Stimulated activated CD8-positive, alpha-beta memory T cell treated with anti-CD3 and anti-CD28 coated beads, Interleukin-7, amount 100 ng/mL, for 1 hour (primary cell): ENCODE data around the gene CELF2.

Experiments used
- DNase-seq, 2 donors: peaks; one replicate each; pipeline ENCODE4 v3.0.0-alpha.2; 2020; ENCODE audit warnings: low read depth in 2 of 2

Gene CELF2

DNA sequence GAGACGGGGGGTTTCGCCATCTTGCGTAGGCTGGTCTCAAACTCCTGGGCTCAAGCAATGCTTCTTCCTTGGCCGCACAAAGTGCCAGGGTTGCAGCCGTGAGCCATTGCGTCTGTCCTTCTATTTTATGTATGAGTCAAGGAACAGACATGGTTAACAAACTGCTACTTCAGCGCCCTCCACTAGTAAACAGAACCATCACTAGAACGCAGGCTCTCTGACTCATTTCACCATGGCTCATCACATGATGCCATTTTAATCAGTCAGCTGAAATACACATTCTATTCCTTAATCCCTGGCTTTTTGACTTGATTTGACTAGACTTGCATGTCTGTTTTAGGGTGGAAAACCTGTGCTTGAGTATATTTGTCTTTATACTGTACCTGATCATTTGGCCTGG is 41.3 kb downstream of the CELF2 start:
- no peak for DNase-seq

DNA sequence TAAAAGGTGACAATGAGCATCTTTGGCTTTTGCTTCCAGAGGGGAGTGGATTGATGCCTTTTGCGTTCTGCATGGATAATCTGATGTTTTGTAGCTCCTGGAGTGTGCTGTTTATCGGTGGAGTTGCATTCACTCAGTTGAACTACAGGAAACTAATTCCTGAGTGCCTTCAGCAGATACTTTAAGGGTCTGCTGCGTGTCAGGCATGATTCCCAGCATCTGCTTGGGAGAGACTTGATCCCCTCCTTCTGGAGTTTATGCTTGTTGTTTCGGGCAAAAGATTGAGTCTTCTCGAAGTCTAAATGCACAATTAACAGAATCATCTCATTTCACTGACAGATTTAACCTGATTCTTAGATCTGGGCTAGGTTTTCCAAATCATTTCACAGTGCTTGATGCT is 46.2 kb downstream of the CELF2 start:
- DNase-seq: no peak

DNA sequence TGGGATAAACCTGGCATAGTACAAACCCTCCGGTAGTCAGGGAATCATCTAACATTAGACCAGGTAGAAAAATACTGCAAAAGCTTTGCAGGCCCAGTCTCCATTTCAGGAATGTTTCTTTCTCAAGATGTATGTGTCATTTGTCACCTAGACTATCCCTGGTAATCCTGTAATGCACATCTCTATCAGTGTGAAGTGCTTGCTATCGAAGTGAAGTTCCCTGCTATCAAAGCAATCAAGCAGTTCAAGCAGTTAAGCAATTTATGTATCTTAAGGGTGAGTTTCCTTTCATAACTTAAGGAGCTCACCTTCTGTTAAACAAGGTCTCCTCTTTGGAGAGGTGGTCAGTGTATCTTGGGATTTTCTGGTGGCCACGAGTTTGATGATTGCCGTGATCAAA is 47.2 kb downstream of the CELF2 start:
- DNase-seq: no peak

DNA sequence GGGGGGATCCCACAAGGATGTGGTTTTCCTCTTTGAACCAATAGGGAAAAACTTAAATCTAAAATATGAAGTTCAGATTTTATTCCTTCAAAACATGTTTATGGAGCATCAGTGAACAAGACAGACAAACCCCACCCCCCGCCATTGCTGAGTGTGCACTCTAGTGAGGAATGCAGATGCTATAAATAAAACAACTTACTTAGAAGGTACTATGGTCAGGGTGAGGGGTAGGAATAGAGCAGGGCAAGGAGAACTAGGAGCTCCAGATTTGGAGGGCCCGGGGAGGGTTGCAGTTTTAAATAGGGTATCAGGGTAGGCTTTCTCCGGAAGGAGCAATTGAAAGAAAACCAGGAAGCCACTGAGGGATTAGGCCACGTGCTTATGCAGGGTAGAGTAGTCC is 47.9 kb downstream of the CELF2 start:
- no peak for DNase-seq

DNA sequence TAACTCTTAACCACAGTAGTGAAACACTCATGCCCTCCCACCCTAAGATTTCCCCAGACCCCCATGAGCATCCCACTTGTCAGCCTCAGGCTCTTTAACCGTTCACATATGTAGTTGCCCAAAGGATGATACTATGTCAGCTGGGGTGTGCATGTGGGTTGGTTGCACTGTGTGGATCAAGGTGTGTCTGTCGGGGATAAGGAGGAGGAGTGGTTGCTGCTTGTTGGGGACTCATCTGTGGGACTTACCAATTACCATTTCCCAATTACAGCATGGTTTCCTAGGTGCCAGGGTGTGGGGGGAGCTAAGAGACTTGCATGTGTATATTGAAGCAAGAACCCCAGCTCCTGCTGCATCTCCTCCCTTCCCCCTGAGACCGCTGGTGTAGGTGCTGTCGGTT is 48.8 kb downstream of the CELF2 start:
- DNase-seq: no peak

DNA sequence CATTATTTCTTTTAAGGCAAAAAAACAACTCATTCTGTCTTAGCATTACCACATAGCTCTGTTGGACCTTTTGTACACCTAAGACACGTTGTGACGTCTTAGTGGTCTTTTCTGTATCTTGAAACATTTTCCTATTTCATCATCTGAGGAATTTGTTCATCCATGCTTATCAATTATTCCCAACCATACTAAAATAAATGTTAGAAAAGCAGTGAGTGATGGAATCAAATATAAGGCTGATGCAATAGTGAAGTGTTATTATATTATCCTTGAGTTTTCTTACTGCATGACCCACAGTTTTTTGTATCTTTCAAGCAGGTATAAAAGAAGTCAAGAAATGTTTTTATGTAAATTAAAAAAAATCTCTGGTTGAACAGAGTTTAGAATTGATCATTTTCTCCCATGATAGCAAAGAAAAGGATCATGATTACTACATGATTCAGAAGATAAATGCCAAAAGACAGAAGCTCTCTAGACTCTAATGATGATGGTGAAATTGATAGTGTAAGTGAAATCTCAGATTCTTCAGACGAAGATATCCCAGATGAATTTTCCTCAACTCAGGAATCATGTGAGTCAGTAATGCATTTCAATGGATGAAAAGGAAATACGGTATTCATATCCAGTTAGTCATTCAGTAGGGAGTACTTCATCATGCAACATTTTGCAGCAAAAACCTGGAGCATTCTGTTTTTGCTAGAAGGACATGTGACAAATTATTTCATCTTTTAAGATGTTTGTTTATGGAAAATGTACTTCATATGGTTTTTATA is 51.4 kb downstream of the CELF2 start:
- DNase-seq: no peak

DNA sequence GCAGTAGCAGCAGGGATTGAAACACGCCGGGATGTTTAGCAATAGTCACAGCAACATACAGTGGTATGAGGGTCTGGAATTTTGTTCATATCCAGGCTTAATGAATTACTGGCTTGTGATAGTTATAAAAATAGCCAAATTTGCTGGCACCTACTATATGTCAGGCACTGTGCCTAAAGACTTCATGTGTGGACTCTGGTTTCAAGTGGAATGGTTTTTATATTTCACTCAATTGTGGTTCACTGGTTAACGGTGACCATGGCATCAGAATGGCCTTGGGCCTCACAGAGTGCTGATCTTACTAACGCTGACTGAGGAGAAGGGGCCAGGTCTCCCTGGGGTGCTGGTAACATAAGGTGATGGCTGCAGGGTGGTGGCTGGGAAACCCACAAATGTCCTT is 55.7 kb downstream of the CELF2 start:
- DNase-seq: no peak

DNA sequence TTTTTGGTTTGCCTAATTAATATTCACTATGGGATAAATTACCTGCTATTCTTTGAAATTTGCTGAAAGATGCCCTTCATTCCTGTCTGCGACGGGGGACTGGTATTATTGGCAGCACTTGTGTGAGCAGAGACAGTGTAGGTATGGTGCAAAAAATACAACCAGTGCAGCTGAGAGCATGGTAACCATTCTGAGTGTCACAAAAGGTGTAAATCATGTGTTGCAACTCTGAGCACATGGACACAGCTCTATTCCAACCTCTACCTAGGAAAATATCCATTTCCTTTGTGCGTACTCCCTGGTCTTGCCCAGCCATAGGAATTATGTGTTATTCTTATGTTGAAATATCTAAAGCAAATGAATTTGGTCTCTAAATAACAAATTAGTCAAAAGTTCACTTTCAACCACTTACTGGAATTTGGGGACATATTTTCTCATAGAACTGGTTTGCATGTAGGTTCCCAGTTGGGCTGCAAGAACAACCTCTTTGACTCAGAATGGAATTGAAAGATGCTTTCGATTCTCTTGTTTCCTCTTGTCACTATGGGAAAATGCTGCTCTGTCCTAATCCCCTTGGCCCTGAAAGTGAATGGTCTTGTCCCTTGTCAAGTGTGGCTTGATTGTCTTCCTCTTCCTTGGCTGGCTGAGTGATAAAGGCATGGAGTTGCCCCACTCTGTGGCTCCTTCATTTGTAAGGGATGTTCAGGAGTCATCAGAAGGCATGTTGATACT is 57.0 kb downstream of the CELF2 start:
- DNase-seq: no peak

DNA sequence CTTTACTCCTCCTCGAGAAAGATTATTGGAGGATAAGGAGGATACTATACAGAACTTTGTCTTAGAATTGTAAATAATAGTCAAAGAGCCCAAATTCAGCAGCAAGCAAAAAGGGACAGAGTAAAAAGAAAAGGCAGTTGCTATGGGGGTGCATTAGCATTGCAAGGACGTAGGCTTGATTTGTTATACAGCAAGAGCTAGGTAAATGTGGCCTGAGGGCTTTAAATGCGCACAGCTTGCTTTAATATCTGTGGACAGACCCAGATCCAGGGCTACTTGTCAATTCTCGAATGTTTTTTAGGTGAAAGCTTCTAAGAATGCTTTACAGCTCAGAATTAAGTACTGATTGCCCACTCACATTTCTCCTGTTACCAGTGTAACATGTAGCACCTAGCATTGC is 58.5 kb downstream of the CELF2 start:
- no peak for DNase-seq

DNA sequence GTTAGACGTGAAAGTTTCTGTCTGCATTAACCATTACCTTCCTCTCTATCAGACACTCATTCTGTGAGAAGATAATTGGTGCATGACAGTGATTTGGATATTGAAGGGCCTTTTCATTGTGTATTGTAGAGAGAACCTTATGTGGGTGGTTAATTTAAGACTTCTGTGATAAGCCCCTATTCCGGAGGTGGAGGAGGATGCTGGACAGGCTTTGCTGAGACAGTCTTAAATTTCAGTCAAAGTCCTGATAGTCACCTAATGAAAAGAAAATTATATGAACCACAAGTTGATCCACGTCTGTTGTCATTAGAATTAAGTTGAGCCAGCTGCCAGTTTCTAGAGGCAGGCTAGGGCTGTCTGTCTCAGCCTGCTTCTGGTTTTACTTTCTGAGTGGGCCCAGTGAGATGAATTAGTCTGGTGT is 62.9 kb downstream of the CELF2 start:
- DNase-seq: no peak

DNA sequence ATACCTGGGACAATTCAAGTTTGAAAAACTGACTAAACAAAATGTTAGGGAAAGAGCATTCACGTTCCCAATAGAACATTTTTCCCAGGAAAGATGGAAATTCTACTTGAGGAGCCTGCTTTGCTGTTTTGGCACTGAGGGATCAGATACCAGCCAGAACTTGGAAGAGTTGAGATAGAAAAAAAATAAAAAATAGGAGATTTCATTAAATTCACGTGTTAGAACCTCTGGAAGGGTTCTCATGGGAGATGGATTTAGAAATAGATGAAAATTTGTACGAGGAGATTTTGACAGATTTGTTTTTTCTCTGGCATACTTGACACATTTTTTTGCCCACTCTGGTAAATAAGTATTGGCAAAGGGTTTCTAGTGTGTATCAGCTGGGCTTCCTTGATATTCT is 63.7 kb downstream of the CELF2 start:
- no peak for DNase-seq

DNA sequence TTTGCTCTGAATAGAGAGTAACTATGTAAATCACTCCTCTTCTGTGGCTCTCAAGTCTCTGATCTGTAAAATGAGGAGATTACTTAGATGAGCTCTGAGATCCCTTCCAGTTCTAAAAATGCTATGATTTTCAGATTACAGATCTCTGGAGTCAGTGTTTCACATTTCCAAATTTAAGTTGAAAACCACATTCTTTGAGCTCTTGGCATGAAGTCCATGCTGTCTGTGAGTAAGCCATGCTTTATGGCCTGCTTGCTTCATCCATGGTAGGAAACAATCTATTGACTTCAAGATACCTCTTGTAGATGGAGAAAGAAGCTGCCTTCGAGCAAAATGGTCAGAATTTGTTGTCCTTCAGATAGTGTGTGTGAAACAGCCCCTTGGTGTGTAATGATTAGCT is 64.9 kb downstream of the CELF2 start:
- no peak for DNase-seq

DNA sequence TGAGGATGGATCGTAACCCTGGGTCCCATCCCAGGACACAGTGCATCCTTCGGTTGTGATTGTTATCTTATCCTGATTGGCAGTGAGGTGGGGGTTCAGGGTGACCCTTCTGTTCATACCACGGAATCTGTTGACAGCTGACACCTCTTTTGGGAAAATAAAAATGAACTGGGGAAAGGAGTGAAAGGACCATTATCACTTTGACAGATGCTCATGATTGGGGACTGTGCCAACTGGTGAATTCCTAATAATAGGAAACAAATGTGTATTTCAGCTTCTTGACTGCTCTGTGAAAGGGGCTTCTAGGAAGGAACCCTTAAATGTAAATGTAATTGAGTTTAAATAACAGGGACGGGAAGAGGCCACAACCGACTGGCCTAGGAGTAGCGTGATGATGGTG is 65.4 kb downstream of the CELF2 start:
- no peak for DNase-seq

DNA sequence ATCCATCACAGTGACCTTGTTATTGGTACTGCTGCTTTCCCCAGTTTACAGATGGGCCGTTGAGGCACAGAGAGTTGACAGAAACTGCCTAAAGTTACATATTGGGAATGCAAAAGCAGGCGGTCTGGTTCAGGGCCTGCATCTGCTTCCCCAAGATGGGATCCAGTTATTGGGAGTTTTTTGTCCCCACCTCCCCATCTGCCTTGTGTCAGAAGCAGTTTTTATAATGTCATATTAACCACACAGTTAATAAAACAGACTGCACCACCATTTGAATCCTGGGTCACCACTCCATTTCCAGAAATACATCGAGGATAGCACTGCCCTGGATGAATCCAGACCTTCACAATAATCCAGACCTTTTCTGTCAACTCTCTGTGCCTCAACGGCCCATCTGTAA is 67.9 kb downstream of the CELF2 start:
- DNase-seq: no peak

DNA sequence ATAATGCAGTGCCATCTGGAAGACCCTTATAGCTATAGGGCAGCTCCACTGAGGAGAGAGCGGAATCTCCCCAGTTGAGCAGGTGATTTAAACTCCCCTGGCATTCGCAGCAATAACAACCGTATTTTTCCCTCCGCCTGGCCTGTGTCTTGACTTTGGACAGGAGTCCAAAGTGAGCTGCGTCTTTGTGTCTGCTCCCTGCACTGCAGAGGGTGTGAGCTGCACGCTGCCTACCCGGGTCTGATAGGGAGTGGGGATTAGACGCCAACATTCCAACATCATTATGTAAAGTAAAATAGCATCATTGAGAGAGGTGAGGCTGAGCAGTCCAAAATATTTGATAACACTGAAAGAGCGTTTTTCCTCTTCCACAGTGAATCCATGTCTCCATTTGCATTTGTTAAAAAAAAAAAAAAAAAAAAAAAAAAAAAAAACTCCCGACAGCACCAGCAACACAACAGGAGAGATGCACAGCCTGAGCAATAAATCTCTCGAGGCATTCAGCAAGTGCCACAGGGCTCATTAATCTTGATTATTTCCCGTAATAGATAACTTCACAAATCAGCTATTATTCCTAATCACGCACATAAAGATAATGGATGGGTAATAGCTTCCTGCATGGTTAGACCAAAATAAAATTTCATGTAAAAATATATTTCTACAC is 68.6 kb downstream of the CELF2 start:
- DNase-seq: no peak

DNA sequence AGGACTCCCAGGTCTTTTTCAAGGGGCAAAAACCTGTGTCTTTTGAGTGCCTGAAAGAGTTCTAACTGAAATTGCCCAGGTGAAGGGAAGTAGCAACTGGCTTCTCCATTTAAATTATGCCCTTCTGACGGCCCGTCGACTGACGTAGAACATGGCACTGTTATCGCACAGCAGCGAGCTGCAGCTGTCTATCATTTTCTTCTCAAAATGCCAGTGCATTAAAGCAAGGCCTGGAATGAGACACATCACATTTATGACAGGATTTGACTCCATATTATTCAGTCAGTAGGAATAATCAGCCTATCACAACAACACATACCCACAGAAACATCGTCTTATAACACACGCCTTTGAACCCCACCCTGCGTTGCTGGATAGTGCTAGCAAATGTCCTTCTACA is 69.7 kb downstream of the CELF2 start:
- no peak for DNase-seq

DNA sequence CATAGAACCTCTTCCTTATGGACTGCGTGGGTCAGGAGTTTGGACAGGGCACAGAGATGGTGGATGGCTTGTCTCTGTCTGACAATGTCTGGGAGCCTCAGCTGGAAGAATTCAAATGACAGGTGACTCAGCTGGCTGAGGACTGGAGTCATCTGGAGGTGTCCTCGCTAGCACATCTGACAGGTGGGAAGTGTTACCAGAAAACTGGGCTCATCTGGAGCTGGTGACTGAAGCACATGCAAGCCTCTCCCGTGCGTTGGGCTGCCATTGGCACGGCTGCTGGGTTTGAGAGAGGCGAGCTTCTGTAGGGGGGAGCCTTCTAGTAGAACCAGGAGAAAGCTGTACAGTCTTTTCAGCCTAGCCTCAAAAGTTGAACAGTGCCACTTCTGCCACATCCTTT is 71.0 kb downstream of the CELF2 start:
- DNase-seq: no peak

DNA sequence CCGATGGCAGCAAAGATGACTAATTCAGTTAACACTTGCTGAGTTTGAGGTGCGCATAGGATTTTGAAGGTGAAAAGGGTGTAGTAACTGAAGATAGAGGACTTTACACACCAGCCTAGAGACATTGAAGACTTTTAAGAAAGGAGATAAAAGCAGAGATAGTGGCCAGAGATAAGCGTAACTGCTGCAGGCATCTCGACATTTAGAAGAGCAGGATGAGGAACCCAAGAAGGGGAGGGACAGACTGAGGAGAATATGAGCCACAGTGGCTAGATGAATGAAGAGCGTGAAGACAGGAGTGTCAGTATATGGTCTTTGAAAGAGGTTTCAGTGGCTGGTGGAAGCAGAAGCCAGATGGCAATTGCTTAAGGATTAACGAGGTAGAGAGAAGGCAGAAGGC is 71.6 kb downstream of the CELF2 start:
- DNase-seq: no peak

DNA sequence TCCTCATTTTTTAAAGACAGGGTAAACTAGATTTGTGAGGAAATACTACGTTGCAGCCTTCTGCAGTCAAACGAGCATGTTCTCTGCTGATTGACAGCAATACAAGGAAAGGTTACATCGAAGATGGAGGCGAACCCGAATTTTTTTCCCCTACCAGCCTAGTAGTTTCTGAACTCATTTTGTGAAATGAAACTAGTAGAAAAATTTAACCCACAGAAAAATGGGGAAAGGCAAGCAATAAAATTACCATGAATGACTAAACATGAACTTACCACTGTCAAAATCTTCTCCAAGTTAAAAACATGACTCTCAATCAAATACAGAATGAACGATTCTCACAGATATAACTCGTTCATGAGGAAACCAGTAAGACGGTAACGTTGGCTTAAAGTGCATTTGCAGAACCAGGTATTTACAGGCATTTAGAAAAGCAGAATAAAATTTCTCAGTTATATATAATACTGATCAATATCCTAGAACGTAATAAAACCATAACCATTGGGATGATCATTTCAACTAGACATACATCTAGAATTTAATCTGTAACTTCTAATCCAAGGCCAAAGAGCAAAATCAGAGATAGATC is 73.9 kb downstream of the CELF2 start:
- DNase-seq: no peak

DNA sequence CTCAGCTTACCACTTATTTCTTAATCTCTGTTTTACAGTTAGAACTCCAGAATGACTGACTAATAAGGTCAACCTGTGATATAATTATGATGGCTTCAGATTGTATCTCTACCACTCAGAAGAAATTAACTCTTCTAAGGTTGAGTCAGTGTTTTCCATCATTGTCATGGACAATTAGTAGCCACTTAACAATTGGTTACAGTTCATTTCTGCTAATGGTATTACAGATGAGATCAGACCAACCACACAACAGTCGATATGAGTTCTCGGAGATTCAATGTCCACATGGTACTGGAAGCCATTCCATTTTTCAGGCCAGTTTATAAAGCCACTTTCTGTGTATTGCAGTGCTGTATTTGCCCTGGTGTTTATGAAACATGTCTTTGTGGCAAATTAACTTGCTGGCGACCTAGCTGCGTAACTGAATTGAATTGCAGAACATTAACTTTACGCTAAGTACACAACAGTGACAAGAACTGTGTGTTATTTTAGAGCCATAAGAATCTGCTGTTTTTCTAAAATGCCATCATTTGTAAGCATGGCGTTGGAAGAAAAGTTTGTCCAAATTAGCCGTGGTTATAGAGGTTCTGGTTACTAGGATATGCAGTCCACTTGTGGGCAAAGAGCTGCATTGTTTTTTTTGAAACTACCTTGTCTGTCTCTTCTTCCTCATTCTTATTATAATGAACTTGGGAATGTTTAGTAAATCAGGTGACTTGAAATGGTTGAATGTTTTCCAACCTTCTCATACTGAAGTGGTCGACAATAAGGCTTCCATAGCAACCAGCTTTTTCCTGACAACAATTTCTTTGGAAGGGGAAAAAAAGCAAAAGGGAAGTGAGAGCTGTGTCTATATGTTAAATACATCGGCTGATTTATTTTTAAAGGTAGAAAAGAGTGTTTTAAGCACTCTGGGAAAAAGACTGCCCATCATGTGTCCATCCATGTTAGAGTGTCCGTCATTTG is 76.4 kb downstream of the CELF2 start:
- no peak for DNase-seq

DNA sequence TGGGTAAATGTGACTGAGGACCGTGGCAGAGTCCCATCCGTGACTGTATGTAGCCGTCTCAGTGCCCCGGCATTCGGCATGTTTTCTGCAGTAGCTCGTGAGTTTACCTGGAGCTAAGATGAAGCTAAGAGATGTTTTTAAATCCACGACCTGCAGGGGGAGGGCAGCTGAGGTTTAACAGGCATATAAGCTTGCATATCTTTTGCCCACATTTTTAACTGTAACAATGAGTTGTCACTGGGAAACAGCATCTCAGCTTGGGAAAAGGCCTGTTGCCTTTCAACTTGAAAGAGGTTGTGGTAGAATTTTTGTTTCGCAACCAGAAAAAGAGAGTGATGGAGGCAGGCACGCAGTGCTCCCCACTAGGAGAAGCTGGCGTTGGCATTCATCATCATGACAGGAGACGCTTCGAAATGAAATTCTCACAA is 77.7 kb downstream of the CELF2 start:
- no peak for DNase-seq
